ENCODE data around the gene SYNDIG1. TPM values are rescaled to one million over a fixed set of nuclear protein-coding genes. Genes with fewer than 3 reads are reported as not detected.

The SYNDIG1 gene
- total RNA-seq, 4 donors from 2014 or later = 0.27 to 0.32 TPM; not detected in 2

DNA sequence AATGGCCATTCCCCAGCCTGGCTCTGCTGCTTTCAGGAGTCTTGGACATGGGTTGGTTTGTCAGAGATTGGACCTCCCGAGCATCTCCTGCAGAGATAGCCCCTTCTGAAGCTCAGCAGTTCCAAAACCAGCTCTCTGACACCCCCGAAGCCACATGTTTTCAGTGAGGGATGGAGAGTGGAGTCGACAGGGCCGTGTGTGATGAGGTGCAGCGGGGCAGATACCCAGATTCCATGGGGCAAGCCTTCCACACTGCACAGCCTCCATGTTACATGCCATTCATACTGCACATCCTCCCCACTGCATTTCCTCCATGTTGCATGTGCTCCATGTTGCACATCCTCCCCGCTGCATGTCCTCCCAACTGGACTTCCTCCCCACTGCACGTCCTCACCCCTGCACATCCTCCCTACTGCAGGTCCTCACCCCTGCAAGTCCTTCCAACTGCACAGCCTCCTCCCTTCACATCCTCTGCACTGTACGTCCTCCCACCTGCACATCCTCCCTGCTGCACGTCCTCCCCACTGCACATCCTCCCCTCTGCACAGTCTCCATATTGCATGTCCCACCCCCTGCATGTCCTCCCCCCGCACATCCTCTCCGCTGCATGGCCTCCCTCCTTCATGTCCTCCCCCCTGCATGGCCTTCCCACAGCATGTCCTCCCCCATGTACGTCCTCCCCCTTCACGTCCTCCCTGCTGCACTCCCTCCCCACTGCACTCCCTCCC lies 112.2 kb downstream of the SYNDIG1 start:
- in situ Hi-C loops (cut with MboI; ENCODE audit: low pct_ligation_motif_present in 1 of 4, low pct_unique_long_range_greater_than_20kb in 1 of 4, low sequenced_read_pairs in 3 of 4) = no loop called here
- Histone ChIP-seq H3K27ac (no peak overlapping the region), H3K4me3 (no peak overlapping the region), H3K9me3 (no peaks in the 10 kb centered on the region), H3K36me3 (no peaks in the 10 kb centered on the region), H3K27me3 (no peaks in the 10 kb centered on the region), H3K4me1 (no peaks in the 10 kb centered on the region)
- 81 to 87% methylated on average over 6 to 13 of the region's 13 CpGs for WGBS, 2 donors (ENCODE audit: low coverage in 1 of 2)
- no peak for DNase-seq
- TF ChIP-seq EP300 (IDR thresholded peaks at IDR 0.05; ENCODE audit: low read depth) (no peak), POLR2AphosphoS5 (IDR thresholded peaks at IDR 0.05) (no peak), POLR2A (IDR thresholded peaks at IDR 0.05) (no peak)
- TF ChIP-seq, protein P1, sequence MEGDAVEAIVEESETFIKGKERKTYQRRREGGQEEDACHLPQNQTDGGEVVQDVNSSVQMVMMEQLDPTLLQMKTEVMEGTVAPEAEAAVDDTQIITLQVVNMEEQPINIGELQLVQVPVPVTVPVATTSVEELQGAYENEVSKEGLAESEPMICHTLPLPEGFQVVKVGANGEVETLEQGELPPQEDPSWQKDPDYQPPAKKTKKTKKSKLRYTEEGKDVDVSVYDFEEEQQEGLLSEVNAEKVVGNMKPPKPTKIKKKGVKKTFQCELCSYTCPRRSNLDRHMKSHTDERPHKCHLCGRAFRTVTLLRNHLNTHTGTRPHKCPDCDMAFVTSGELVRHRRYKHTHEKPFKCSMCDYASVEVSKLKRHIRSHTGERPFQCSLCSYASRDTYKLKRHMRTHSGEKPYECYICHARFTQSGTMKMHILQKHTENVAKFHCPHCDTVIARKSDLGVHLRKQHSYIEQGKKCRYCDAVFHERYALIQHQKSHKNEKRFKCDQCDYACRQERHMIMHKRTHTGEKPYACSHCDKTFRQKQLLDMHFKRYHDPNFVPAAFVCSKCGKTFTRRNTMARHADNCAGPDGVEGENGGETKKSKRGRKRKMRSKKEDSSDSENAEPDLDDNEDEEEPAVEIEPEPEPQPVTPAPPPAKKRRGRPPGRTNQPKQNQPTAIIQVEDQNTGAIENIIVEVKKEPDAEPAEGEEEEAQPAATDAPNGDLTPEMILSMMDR (IDR thresholded peaks at IDR 0.05) = no peak
- intact Hi-C loops (cut with DNase I; ENCODE audit: low total_unique reads) = no loop called here

DNA sequence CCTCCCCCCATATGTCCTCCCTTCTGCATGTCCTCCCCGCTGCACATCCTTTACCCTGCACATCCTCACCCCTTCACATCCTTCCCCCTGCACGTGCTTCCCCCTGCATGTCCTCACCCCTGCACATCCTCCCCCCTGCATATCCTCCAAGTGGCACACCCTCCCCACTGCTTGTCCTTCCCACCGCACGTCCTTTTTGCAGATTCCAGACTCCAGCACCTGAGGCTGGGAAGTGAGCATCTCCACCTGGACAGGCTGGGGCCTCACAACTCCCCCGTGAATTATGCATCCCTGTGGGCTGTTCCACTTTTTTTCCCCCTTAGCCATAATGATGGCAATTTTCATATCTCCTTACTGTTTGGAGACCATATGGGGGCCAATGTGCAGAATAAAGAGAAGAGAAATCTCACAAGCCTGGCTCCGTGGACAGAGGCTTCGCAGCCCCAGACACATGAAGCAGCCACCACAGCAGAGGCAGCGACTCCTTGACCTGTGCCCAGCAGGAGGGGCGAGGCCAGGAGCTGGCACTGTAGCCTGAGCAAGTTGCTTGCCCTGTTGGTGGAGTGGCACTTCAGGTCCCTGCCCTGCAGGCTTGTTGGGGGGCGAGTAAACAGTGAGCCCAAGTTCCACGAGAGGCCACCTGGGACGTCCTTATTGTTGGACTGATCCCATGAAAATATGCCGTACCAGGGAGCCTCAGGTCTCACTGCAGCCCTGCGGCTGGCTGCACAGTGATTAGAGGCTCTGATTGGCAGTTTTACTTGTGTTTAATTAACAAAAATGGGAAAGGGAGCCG lies 113.1 kb downstream of the SYNDIG1 start:
- no peak overlapping the region for H3K27ac ChIP-seq
- no peaks in the 10 kb centered on the region for H3K27me3 ChIP-seq
- H3K36me3 ChIP-seq = no peaks in the 10 kb centered on the region
- TF ChIP-seq POLR2A (IDR thresholded peaks at IDR 0.05) = no peak
- TF ChIP-seq, protein P1 (IDR thresholded peaks at IDR 0.05) = no peak
- no peak for TF ChIP-seq POLR2AphosphoS5 (IDR thresholded peaks at IDR 0.05)
- TF ChIP-seq EP300 (IDR thresholded peaks at IDR 0.05; ENCODE audit: low read depth) = no peak
- H3K4me1 ChIP-seq = no peaks in the 10 kb centered on the region
- intact Hi-C loops (cut with DNase I; ENCODE audit: low total_unique reads) (no loop called here), in situ Hi-C loops (cut with MboI; ENCODE audit: low pct_ligation_motif_present in 1 of 4, low pct_unique_long_range_greater_than_20kb in 1 of 4, low sequenced_read_pairs in 3 of 4) (no loop called here)
- H3K4me3 ChIP-seq = no peak overlapping the region
- DNase-seq = no peak
- 74 to 81% methylated on average over 4 to 15 of the region's 15 CpGs for WGBS, 2 donors (ENCODE audit: low coverage in 1 of 2)
- no peaks in the 10 kb centered on the region for H3K9me3 ChIP-seq

DNA sequence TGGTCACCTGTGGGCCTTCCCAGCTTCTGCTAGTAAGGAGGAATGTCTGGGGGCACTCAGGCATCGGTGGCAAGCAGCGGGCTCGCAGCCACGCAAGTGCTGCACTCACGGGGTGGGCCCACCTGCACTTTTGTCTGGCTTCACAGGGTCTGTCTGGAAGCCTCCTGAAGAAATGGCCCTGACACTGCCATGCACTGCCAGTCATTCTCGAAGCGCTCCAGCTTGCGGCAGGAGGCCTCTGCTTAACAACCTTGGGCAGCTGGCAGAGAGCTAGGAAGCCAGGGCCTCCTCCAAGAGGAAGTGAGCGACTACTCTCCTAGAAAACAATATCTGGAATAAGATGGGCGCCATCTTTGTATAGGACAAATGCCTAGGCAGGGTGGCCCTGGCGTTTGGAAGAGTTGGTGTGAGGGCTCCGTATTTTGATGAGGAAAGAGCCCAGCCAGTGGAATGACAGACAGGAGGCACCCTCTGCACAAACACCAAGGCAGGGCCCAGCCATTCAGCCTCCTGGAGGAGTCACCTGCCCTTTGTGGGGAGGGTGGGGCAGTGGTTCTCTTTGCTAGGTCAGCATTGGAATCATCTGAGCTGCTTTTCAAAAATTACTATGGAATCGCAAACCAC lies 113.9 kb downstream of the SYNDIG1 start:
- Histone ChIP-seq H3K9me3 (no peaks in the 10 kb centered on the region), H3K27ac (no peak overlapping the region), H3K4me1 (no peaks in the 10 kb centered on the region), H3K27me3 (no peaks in the 10 kb centered on the region), H3K4me3 (no peak overlapping the region), H3K36me3 (no peaks in the 10 kb centered on the region)
- intact Hi-C loops (cut with DNase I; ENCODE audit: low total_unique reads) (no loop called here), in situ Hi-C loops (cut with MboI; ENCODE audit: low pct_ligation_motif_present in 1 of 4, low pct_unique_long_range_greater_than_20kb in 1 of 4, low sequenced_read_pairs in 3 of 4) (no loop called here)
- no peak for DNase-seq
- 89% methylated on average over 12 of the region's 13 CpGs; no CpG with 5 or more reads in 1 of the 2 donors for WGBS, 2 donors (ENCODE audit: low coverage in 1 of 2)
- TF ChIP-seq POLR2A (IDR thresholded peaks at IDR 0.05) (no peak), POLR2AphosphoS5 (IDR thresholded peaks at IDR 0.05) (no peak), EP300 (IDR thresholded peaks at IDR 0.05; ENCODE audit: low read depth) (no peak)
- TF ChIP-seq, protein P1 (IDR thresholded peaks at IDR 0.05) = no peak

DNA sequence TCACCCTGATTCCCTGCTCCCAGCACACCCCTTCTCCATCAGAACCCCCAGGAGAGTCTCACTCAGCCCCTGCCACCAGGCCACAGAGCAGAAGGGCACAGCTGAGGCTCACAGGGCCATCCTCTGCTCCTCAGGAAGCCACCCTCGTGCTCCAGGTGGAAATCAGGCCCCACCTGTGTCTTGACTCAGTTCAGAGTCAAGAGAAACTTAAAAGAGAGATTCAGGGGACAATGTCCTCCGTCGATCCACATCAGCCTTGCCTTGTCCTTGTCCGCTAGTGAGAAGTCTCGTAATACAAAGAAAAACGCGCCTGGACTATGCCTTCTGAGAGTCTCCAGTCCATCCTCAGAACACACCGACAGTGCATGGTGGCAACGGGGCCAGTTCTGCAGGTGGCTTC lies 114.6 kb downstream of the SYNDIG1 start:
- Histone ChIP-seq H3K4me3 (no peak overlapping the region), H3K9me3 (no peaks in the 10 kb centered on the region), H3K36me3 (no peaks in the 10 kb centered on the region), H3K27me3 (no peaks in the 10 kb centered on the region), H3K27ac (no peak overlapping the region), H3K4me1 (no peaks in the 10 kb centered on the region)
- intact Hi-C loops (cut with DNase I; ENCODE audit: low total_unique reads) = no loop called here
- TF ChIP-seq EP300 (IDR thresholded peaks at IDR 0.05; ENCODE audit: low read depth) (no peak), POLR2A (IDR thresholded peaks at IDR 0.05) (no peak), POLR2AphosphoS5 (IDR thresholded peaks at IDR 0.05) (no peak)
- TF ChIP-seq, protein P1 (IDR thresholded peaks at IDR 0.05) = no peak
- no peak for DNase-seq
- WGBS, 2 donors (ENCODE audit: low coverage in 1 of 2) = 83% methylated on average over 9 of the region's 9 CpGs; no CpG with 5 or more reads in 1 of the 2 donors
- in situ Hi-C loops (cut with MboI; ENCODE audit: low pct_ligation_motif_present in 1 of 4, low pct_unique_long_range_greater_than_20kb in 1 of 4, low sequenced_read_pairs in 3 of 4) = no loop called here

Measured in transverse colon (tissue), 4 donors.